Hepatic stellate cell (primary cell): ENCODE data around the gene GPHN.
A peak's percentile ranks its signal among the peaks of the same experiment; 100 is the strongest.

ENCODE experiments used
- DNase-seq: peaks from one replicate; pipeline ENCODE4 v3.0.0; 2011; ENCODE audit warnings: low spot score

The GPHN gene

GRCh38 chr14:66600416-66600815 is 92.5 kb downstream of the GPHN start:
- no peak for DNase-seq

- no peak for DNase-seq
Observed at GRCh38 chr14:66601932-66602578, 94.1 kb downstream of the GPHN start.

GRCh38 chr14:66603945-66604344 is 96.0 kb downstream of the GPHN start:
- DNase-seq: no peak

- DNase-seq: no peak
Observed at GRCh38 chr14:66606826-66607225, 98.9 kb downstream of the GPHN start.

GRCh38 chr14:66610154-66610563 is 102.2 kb downstream of the GPHN start:
- DNase-seq: peak; percentile 2

- DNase-seq: no peak
Observed at GRCh38 chr14:66613344-66613743, 105.4 kb downstream of the GPHN start.

- DNase-seq: no peak
Observed at GRCh38 chr14:66619952-66620351, 112.0 kb downstream of the GPHN start.

- DNase-seq: no peak
Observed at GRCh38 chr14:66623838-66624237, 115.9 kb downstream of the GPHN start.

- peak; percentile 41 for DNase-seq
Observed at GRCh38 chr14:66624336-66624937, 116.5 kb downstream of the GPHN start.

GRCh38 chr14:66628636-66629035 is 120.7 kb downstream of the GPHN start:
- no peak for DNase-seq

GRCh38 chr14:66629499-66629898 is 121.6 kb downstream of the GPHN start:
- no peak for DNase-seq

- DNase-seq: no peak
Observed at GRCh38 chr14:66634876-66635275, 126.9 kb downstream of the GPHN start.

- DNase-seq: no peak
Observed at GRCh38 chr14:66635435-66635834, 127.5 kb downstream of the GPHN start.

GRCh38 chr14:66636240-66636639 is 128.3 kb downstream of the GPHN start:
- DNase-seq: no peak

GRCh38 chr14:66638689-66639088 is 130.7 kb downstream of the GPHN start:
- DNase-seq: no peak

- DNase-seq: no peak
Observed at GRCh38 chr14:66641861-66642635, 134.1 kb downstream of the GPHN start.

- no peak for DNase-seq
Observed at GRCh38 chr14:66643344-66643743, 135.4 kb downstream of the GPHN start.

GRCh38 chr14:66645716-66646115 is 137.8 kb downstream of the GPHN start:
- DNase-seq: no peak

GRCh38 chr14:66649498-66649897 is 141.6 kb downstream of the GPHN start:
- no peak for DNase-seq

- DNase-seq: no peak
Observed at GRCh38 chr14:66650491-66650911, 142.6 kb downstream of the GPHN start.

GRCh38 chr14:66651536-66652220 is 143.7 kb downstream of the GPHN start:
- DNase-seq: no peak

GRCh38 chr14:66652525-66653106 is 144.7 kb downstream of the GPHN start:
- DNase-seq: no peak
